ENCODE measurements around the gene RBM15B. TPM values are rescaled to one million over a fixed set of nuclear protein-coding genes. Genes with fewer than 3 reads are reported as not detected.

The RBM15B gene
- total and polyA plus RNA-seq, 4 donors = 8.4 to 31.8 (median 17.7) TPM

- DNase-seq (peak in 1 of 3 donors; percentile 4), ATAC-seq (ENCODE audit: insufficient read depth, low FRiP score) (no peak)
- WGBS, 2 donors = 91 to 93% methylated on average over 9 of the region's 9 CpGs
- Histone ChIP-seq H3K36me3 (ENCODE audit: control insufficient read depth in 4 of 4, insufficient read depth in 4 of 4, low read length in 4 of 4) (no peaks in the 10 kb centered on the region), H3K4me1 (ENCODE audit: control insufficient read depth in 5 of 5, insufficient read depth in 5 of 5, low read length in 5 of 5) (peaks cover 0 to 9% (median 0%) of the 10 kb centered on the region in 5 donors), H3K27me3 (ENCODE audit: control insufficient read depth in 3 of 3, insufficient read depth in 3 of 3, low read length in 2 of 3) (no peaks in the 10 kb centered on the region), H3K9ac (ENCODE audit: insufficient read depth in 1 of 2, low read length in 2 of 2) (no peak overlapping the region), H3K9me3 (ENCODE audit: control insufficient read depth in 4 of 4, insufficient read depth in 3 of 4, low read length in 3 of 4) (no peaks in the 10 kb centered on the region), H3K27ac (ENCODE audit: low read depth in 1 of 2, low read length in 1 of 2) (no peak overlapping the region), H3K4me3 (no peak overlapping the region)
- TF ChIP-seq CTCF (IDR thresholded peaks at IDR 0.05; ENCODE audit: control extremely low read depth, extremely low read depth) = no peak
Measured at GRCh38 chr3:51354731-51355615, 36.1 kb upstream of the RBM15B start.

GRCh38 chr3:51355891-51356578 lies 35.0 kb upstream of the RBM15B start:
- no peak for ATAC-seq (ENCODE audit: insufficient read depth, low FRiP score)
- H3K27ac ChIP-seq (ENCODE audit: low read depth in 1 of 2, low read length in 1 of 2) = no peak overlapping the region
- no peak for DNase-seq

GRCh38 chr3:51357856-51358255 lies 33.2 kb upstream of the RBM15B start:
- ATAC-seq (ENCODE audit: insufficient read depth, low FRiP score) (no peak), DNase-seq (no peak)
- no peak for TF ChIP-seq CTCF (IDR thresholded peaks at IDR 0.05; ENCODE audit: control extremely low read depth, extremely low read depth)
- WGBS, 2 donors = 69 to 72% methylated on average over 4 of the region's 4 CpGs
- Histone ChIP-seq H3K4me1 (ENCODE audit: control insufficient read depth in 5 of 5, insufficient read depth in 5 of 5, low read length in 5 of 5) (peaks cover 0 to 9% (median 0%) of the 10 kb centered on the region in 5 donors), H3K36me3 (ENCODE audit: control insufficient read depth in 4 of 4, insufficient read depth in 4 of 4, low read length in 4 of 4) (no peaks in the 10 kb centered on the region), H3K27ac (ENCODE audit: low read depth in 1 of 2, low read length in 1 of 2) (no peak overlapping the region), H3K4me3 (no peak overlapping the region), H3K9me3 (ENCODE audit: control insufficient read depth in 4 of 4, insufficient read depth in 3 of 4, low read length in 3 of 4) (no peaks in the 10 kb centered on the region), H3K27me3 (ENCODE audit: control insufficient read depth in 3 of 3, insufficient read depth in 3 of 3, low read length in 2 of 3) (no peaks in the 10 kb centered on the region), H3K9ac (ENCODE audit: insufficient read depth in 1 of 2, low read length in 2 of 2) (no peak overlapping the region)

More at GRCh38 chr3:51355891-51356578, 35.0 kb upstream of the RBM15B start:
- Histone ChIP-seq H3K9ac (ENCODE audit: insufficient read depth in 1 of 2, low read length in 2 of 2) (no peak overlapping the region), H3K4me3 (no peak overlapping the region), H3K36me3 (ENCODE audit: control insufficient read depth in 4 of 4, insufficient read depth in 4 of 4, low read length in 4 of 4) (no peaks in the 10 kb centered on the region), H3K9me3 (ENCODE audit: control insufficient read depth in 4 of 4, insufficient read depth in 3 of 4, low read length in 3 of 4) (no peaks in the 10 kb centered on the region), H3K4me1 (ENCODE audit: control insufficient read depth in 5 of 5, insufficient read depth in 5 of 5, low read length in 5 of 5) (peaks cover 0 to 9% (median 0%) of the 10 kb centered on the region in 5 donors), H3K27me3 (ENCODE audit: control insufficient read depth in 3 of 3, insufficient read depth in 3 of 3, low read length in 2 of 3) (no peaks in the 10 kb centered on the region)
- no peak for TF ChIP-seq CTCF (IDR thresholded peaks at IDR 0.05; ENCODE audit: control extremely low read depth, extremely low read depth)
- 69 to 79% methylated on average over 8 of the region's 8 CpGs for WGBS, 2 donors
